IPS-NIHi11 (cell line): ENCODE data around the gene PRPF38A.

Source experiments
- DNase-seq: peaks from one replicate; pipeline ENCODE4 v3.0.0; 2012; ENCODE audit warnings: mixed read lengths, low spot score

The PRPF38A gene

DNA sequence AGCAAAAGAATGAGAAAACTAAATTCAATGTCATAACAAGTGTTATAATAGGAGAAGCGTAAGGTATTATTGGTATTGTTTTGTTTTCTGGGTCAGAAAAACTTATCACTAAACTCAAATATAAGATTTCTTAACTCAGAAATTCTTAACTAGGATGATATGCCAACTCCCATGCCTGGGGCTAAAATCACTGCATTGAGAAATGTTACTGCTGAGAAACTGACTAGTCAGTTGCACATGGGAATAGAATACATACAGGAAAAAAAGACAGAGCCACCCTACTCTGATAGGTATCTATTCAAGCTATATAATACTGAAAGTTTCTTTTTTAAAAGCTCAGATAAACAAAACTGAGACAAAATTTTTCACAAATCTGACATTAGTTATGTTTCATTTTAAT lies 56.3 kb downstream of the PRPF38A start:
- no peak for DNase-seq

DNA sequence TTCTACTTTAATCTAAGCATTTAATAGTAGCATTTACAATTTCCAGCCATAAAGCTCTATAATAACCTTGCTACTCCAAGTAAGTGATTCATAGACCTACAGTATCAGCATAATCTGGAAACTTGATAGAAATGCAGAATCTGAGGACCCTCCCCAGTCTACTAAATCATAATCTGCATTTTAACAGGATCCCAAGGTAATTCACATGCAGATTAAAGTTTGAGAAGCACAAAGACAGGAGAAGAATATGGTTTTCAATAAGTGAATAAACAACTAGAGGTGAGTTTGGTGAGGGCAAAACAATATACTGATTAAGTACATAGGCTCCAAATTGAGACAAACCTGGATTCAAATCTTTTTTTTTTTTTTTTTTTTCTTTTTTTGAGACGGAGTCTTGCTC lies 57.4 kb downstream of the PRPF38A start:
- no peak for DNase-seq

DNA sequence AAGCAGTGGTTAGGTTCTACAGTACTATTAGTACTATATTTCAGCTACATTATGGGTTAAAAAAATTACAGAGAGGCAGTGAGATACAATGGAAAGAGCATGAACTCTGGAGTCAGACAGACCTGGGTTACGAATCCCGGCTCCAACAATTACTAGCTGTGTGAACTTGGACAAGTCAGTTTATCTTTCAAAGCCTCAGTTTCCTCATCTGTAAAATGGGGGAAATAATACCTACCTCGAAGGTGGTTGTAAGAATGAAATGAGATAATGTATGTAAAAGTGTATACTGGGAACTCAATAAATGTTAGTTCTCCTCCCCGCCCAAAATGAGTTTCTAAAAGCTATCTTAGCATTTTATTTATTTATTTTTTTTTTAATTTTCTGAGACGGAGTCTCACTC lies 59.5 kb downstream of the PRPF38A start:
- DNase-seq, result no peak

DNA sequence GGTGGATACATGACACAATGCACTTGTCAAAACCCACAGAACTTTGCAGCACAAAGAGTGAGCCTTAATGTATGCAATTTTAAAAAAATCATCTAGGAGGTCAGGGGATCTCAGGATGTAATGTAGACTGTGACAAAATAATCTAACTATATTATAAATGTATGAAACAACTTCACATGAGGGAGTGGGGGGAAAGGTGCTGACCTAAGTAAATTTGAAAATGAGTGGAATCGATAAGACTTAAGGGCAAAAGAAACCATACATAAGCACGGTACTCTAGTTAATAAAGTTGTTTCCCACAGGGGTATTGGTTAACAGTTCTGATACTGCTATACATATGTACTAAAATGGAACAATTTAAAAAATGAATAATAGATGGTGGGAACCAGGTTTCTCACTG lies 64.7 kb downstream of the PRPF38A start:
- DNase-seq, result no peak
